GM12891 (cell line): ENCODE data around the gene JPH2.
A peak's percentile ranks its signal among the peaks of the same experiment; 100 is the strongest.

ENCODE experiments used
- DNase-seq: peaks from one replicate; pipeline ENCODE4 v3.0.0; 2011; ENCODE audit warnings: low spot score; ENCODE audit not compliant: insufficient read length
- FAIRE-seq: peaks from 2 replicates; lab custom pipeline; 2011; peaks lifted over from hg19 to GRCh38; lab: Jason Lieb, UNC
- PAX5 ChIP-seq: IDR thresholded peaks from 2 replicates; pipeline ENCODE4 v1.6.1; 2011; ENCODE audit warnings: low read length, moderate library complexity, mild to moderate bottlenecking; ENCODE audit not compliant: insufficient read depth, severe bottlenecking
- POLR2A ChIP-seq: IDR thresholded peaks from 2 replicates; pipeline ENCODE4 v1.6.1; 2011; ENCODE audit warnings: low read depth, low read length, control low read depth
- POLR2AphosphoS5 ChIP-seq: IDR thresholded peaks from 2 replicates; pipeline ENCODE4 v1.6.1; 2011; ENCODE audit warnings: low read depth, low read length, control low read depth
- POU2F2 ChIP-seq: IDR thresholded peaks from 2 replicates; pipeline ENCODE4 v1.6.1; 2011; ENCODE audit warnings: low read depth, mild to moderate bottlenecking, control low read depth, low read length, moderate library complexity
- SPI1 ChIP-seq: IDR thresholded peaks from 2 replicates; pipeline ENCODE4 v1.6.1; 2011; ENCODE audit warnings: low read depth, low read length, control low read depth
- TAF1 ChIP-seq: IDR thresholded peaks from 2 replicates; pipeline ENCODE4 v1.6.1; 2011; ENCODE audit warnings: low read depth, low read length, control low read depth

Gene JPH2

GRCh38 chr20:44071526-44072111 is 115.4 kb downstream of the JPH2 start:
- TF ChIP-seq PAX5 (no peak), POLR2A (no peak), POLR2AphosphoS5 (no peak)
- no peak for DNase-seq

GRCh38 chr20:44071057-44071456 is 115.9 kb downstream of the JPH2 start:
- no peak for DNase-seq
- FAIRE-seq = no peak
- TF ChIP-seq POLR2A = no peak

More at GRCh38 chr20:44071526-44072111, 115.4 kb downstream of the JPH2 start:
- FAIRE-seq = no peak

GRCh38 chr20:44070139-44070900 is 116.7 kb downstream of the JPH2 start:
- TF ChIP-seq POLR2AphosphoS5 = no peak
- DNase-seq (no peak), FAIRE-seq (no peak)

GRCh38 chr20:44069203-44070011 is 117.6 kb downstream of the JPH2 start:
- peak; percentile 83 for FAIRE-seq
- TF ChIP-seq POLR2AphosphoS5 (peak; percentile 3; the same call in 1 of the 2 replicates), SPI1 (no peak), PAX5 (no peak), POLR2A (no peak), POU2F2 (no peak; the same call in 1 of the 2 replicates)
- peak; percentile 50 for DNase-seq

GRCh38 chr20:44068316-44069201 is 118.4 kb downstream of the JPH2 start:
- DNase-seq = no peak
- peak; percentile 33 for FAIRE-seq
- 0 out of 2 replicates have a peak, but pooled peaks have one; percentile 10 for TF ChIP-seq POLR2AphosphoS5
- TF ChIP-seq TAF1 = no peak

- FAIRE-seq (no peak), DNase-seq (no peak)
- TF ChIP-seq PAX5 (no peak), POLR2A (no peak), TAF1 (no peak), POU2F2 (no peak), POLR2AphosphoS5 (no peak), SPI1 (no peak)
These were observed 119.3 kb downstream of the JPH2 start for GRCh38 chr20:44067650-44068081.

GRCh38 chr20:44066645-44067606 is 120.1 kb downstream of the JPH2 start:
- FAIRE-seq (no peak), DNase-seq (no peak)
- TF ChIP-seq PAX5 = no peak

- no peak for DNase-seq
- TF ChIP-seq POLR2AphosphoS5 (no peak; the same call in 1 of the 2 replicates), SPI1 (no peak), PAX5 (no peak), POLR2A (no peak), POU2F2 (no peak), TAF1 (no peak)
- FAIRE-seq = no peak
These were observed 121.3 kb downstream of the JPH2 start for GRCh38 chr20:44065401-44066340.
